Chondrocyte (in vitro differentiated cells): ENCODE data around the gene PRMT7. TPM values are rescaled to one million over a fixed set of nuclear protein-coding genes. Genes with fewer than 3 reads are reported as not detected.

Experiments used
- DNase-seq: peaks from one replicate; pipeline ENCODE4 v3.0.0; 2021; ENCODE audit warnings: mixed read lengths, low spot score
- H3K27ac Mint-ChIP-seq: one replicate; pipeline ENCODE4 v1.8.0; 2021; ENCODE audit warnings: mild to moderate bottlenecking, moderate library complexity, mixed read lengths; ENCODE audit not compliant: unreplicated experiment
- H3K27me3 Mint-ChIP-seq: 2 replicates; pipeline ENCODE4 v1.8.0; 2021; ENCODE audit warnings: low read depth, mixed read lengths
- H3K36me3 Mint-ChIP-seq: 2 replicates; pipeline ENCODE4 v1.8.0; 2021; ENCODE audit warnings: low read depth, mixed read lengths
- H3K4me1 Mint-ChIP-seq: 2 replicates; pipeline ENCODE4 v1.8.0; 2021; ENCODE audit warnings: low read depth, mild to moderate bottlenecking, mixed read lengths
- H3K4me3 Mint-ChIP-seq: one replicate; pipeline ENCODE4 v1.8.0; 2021; ENCODE audit warnings: mild to moderate bottlenecking, moderate library complexity, mixed read lengths; ENCODE audit not compliant: unreplicated experiment
- H3K9me3 Mint-ChIP-seq: 2 replicates; pipeline ENCODE4 v1.8.0; 2021; ENCODE audit warnings: low read depth, mixed read lengths
- total RNA-seq: library from RNA; stranded (reverse); gene quantifications from 3 replicates; pipeline ENCODE4 v1.2.1, GENCODE V29; 2021
- TF ChIP-seq, protein P1 (sequence below): fragments of 200-600 bp; sonication (generic); IDR thresholded peaks from 2 replicates; pipeline ENCODE4 v1.5.0; 2021; ENCODE audit warnings: antibody characterized with exemption, mild to moderate bottlenecking, moderate library complexity

Gene PRMT7
- total RNA-seq, 1 donor from 2014 or later = 26.7 TPM

GRCh38 chr16:68403704-68404103 lies 92.9 kb downstream of the PRMT7 start:
- Mint-ChIP-seq H3K27me3 (no peaks in the 10 kb centered on the region), H3K36me3 (no peaks in the 10 kb centered on the region), H3K27ac (no peak overlapping the region)

DNA sequence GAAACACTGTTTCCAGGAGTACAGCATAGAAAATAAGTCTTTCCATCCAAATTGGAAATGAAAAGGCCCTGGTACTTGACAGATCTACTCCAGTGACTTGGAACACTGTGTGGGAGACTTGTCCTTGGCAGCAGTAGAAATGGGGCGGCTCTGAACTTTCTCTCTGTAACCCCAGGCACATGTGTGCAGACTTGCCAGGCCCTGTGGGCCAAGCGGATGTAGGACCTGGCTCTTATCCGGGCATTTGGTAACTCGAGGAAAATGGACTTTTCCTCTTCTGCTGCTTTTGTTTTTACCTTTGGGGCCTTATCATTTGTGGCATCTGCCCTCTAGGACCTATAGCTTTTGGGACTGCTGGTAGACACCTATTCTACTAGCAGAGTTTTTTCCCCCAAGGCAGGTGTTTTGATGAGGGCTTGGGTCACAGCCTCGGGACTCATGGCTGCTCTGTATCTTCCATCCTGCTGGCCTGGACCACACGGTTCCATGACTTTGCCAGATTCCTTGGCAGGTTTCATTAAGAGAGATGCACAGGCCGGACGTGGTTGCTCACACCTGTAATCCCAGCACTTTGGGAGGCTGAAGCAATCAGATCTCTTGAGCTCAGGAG lies 94.0 kb downstream of the PRMT7 start:
- peaks cover 25% of the 10 kb centered on the region for H3K4me1 Mint-ChIP-seq
- TF ChIP-seq, protein P1, sequence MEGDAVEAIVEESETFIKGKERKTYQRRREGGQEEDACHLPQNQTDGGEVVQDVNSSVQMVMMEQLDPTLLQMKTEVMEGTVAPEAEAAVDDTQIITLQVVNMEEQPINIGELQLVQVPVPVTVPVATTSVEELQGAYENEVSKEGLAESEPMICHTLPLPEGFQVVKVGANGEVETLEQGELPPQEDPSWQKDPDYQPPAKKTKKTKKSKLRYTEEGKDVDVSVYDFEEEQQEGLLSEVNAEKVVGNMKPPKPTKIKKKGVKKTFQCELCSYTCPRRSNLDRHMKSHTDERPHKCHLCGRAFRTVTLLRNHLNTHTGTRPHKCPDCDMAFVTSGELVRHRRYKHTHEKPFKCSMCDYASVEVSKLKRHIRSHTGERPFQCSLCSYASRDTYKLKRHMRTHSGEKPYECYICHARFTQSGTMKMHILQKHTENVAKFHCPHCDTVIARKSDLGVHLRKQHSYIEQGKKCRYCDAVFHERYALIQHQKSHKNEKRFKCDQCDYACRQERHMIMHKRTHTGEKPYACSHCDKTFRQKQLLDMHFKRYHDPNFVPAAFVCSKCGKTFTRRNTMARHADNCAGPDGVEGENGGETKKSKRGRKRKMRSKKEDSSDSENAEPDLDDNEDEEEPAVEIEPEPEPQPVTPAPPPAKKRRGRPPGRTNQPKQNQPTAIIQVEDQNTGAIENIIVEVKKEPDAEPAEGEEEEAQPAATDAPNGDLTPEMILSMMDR = no peak

More at GRCh38 chr16:68403704-68404103, 92.9 kb downstream of the PRMT7 start:
- Mint-ChIP-seq H3K9me3 (no peaks in the 10 kb centered on the region), H3K4me3 (no peak overlapping the region), H3K4me1 (peaks cover 21% of the 10 kb centered on the region)
- peak; percentile 35 for DNase-seq
- TF ChIP-seq, protein P1 = no peak

DNA sequence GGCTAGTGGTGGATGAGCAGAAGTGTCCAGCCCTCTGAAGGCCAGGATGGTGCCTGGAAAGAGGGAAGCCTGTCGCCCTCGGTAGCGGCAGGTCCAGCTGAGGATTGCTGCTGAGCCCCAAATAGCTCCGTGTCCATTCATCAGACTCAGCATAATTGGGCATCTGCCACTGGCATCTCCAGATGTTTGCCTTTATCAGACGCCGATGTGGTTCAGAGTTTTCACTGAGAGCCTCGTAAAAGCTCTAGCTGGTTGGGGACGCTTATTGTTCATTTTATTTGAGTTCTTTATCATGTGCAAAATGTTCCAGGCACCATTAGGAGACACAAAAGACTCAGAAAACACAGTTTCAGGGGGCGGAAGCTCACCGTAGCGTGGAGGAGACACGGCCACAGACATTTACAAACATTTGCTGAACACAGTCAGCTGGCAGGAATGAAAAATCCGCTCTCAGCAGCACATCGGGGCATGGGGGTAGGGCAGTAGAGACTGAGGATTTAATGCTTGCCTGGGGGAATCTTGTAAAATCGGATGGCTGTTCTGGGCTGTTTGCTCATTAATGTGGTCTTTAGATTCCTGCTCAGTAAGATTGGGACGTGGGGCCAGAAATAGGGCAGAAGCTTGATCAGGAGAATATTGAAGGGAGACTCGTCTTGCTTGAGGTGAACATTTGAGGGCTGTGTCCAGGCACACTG lies 95.8 kb downstream of the PRMT7 start:
- Mint-ChIP-seq H3K4me3 (peak overlapping the region; percentile 24), H3K4me1 (peaks cover 25% of the 10 kb centered on the region), H3K9me3 (no peaks in the 10 kb centered on the region), H3K27ac (peak overlapping the region; percentile 45), H3K27me3 (no peaks in the 10 kb centered on the region), H3K36me3 (no peaks in the 10 kb centered on the region)
- DNase-seq = peak; percentile 38
- TF ChIP-seq, protein P1 = no peak

More for the DNA sequence above, 94.0 kb downstream of the PRMT7 start:
- H3K27ac Mint-ChIP-seq = no peak overlapping the region
- DNase-seq = peak; percentile 26
- no peaks in the 10 kb centered on the region for H3K9me3 Mint-ChIP-seq
- no peak overlapping the region for H3K4me3 Mint-ChIP-seq
- no peaks in the 10 kb centered on the region for H3K36me3 Mint-ChIP-seq
- no peaks in the 10 kb centered on the region for H3K27me3 Mint-ChIP-seq

Other genes starting within 250 kb of the PRMT7 start
- 32.2 to 38.0 TPM (median 37.7 TPM) in 3 replicates for gene NFATC3, start 225.6 kb upstream of the PRMT7 start, total RNA-seq
- gene ESRP2, start 74.9 kb upstream of the PRMT7 start, total RNA-seq = 0.42 to 0.44 TPM in 2 of 3 replicates, not detected in the other
- 24.5 to 29.6 TPM (median 28.0 TPM) in 3 replicates for gene PLA2G15, start 65.6 kb upstream of the PRMT7 start, total RNA-seq
- gene SLC7A6, start 46.5 kb upstream of the PRMT7 start, total RNA-seq = 49.5 to 57.3 TPM (median 55.9 TPM) in 3 replicates
- gene SLC7A6OS, start 73 bp upstream of the PRMT7 start, total RNA-seq = 9.5 to 12.7 TPM (median 11.8 TPM) in 3 replicates
- 0.07 TPM in 1 of 3 replicates, not detected in the others for gene SMPD3, start 137.5 kb downstream of the PRMT7 start, total RNA-seq
- gene ZFP90, start 228.3 kb downstream of the PRMT7 start, total RNA-seq = 29.7 to 35.1 TPM (median 32.5 TPM) in 3 replicates